Natural killer cell (primary cell): ENCODE measurements around the gene MTCH2. TPM values are rescaled to one million over a fixed set of nuclear protein-coding genes. Genes with fewer than 3 reads are reported as not detected.
A peak's percentile ranks its signal among the peaks of the same experiment; 100 is the strongest.

Experiments used
- ATAC-seq, 3 donors: fragments of 150-1000 bp in 2 of 3; fragments of 200-7000 bp in 1 of 3; cut with Tn5 transposase; 1 replicate in 1 of 3; 2 replicates in 2 of 3; pipeline ENCODE4 v1.10.0; 2021; ENCODE audit warnings: mild to moderate bottlenecking in 2 of 3, moderate library complexity in 2 of 3
- DNase-seq, 2 donors: peaks; one replicate each; pipeline versions ENCODE4 v3.0.0 to v3.0.0-alpha.2; 2013 to 2021; ENCODE audit warnings: mixed read lengths in 1 of 2
- H3K27ac ChIP-seq: one replicate; pipeline ENCODE4 v1.5.1; 2013; ENCODE audit warnings: mild to moderate bottlenecking, low read length
- H3K27me3 ChIP-seq: one replicate; pipeline ENCODE4 v1.6.1; 2013; ENCODE audit warnings: low read length; ENCODE audit not compliant: control insufficient read depth, insufficient read depth
- H3K36me3 ChIP-seq: one replicate; pipeline ENCODE4 v1.6.1; 2013; ENCODE audit warnings: low read length; ENCODE audit not compliant: control insufficient read depth, insufficient read depth
- H3K4me1 ChIP-seq: one replicate; pipeline ENCODE4 v1.6.1; 2013; ENCODE audit warnings: low read length; ENCODE audit not compliant: control insufficient read depth, insufficient read depth
- H3K4me3 ChIP-seq: one replicate; pipeline ENCODE4 v1.5.1; 2013; ENCODE audit warnings: low read length
- H3K9me3 ChIP-seq: one replicate; pipeline ENCODE4 v1.6.1; 2013; ENCODE audit warnings: low read length; ENCODE audit not compliant: control insufficient read depth, insufficient read depth
- H3K27ac Mint-ChIP-seq, 2 donors: one replicate each; pipeline ENCODE4 v1.8.0; 2022; ENCODE audit warnings: mild to moderate bottlenecking in 2 of 2, mixed read lengths in 2 of 2, moderate library complexity in 1 of 2
- H3K27me3 Mint-ChIP-seq, 2 donors: one replicate each; pipeline ENCODE4 v1.8.0; 2022; ENCODE audit warnings: low read depth in 2 of 2, mixed read lengths in 2 of 2
- H3K36me3 Mint-ChIP-seq: one replicate; pipeline ENCODE4 v1.8.0; 2022; ENCODE audit warnings: mixed read lengths
- H3K4me1 Mint-ChIP-seq, 2 donors: one replicate each; pipeline ENCODE4 v1.8.0; 2022; ENCODE audit warnings: mixed read lengths in 2 of 2
- H3K4me3 Mint-ChIP-seq: one replicate; pipeline ENCODE4 v1.8.0; 2022; ENCODE audit warnings: mild to moderate bottlenecking, moderate library complexity, mixed read lengths
- H3K9me3 Mint-ChIP-seq, 2 donors: one replicate each; pipeline ENCODE4 v1.8.0; 2022; ENCODE audit warnings: mixed read lengths in 2 of 2
- WGBS: methylation state at CpG from one replicate; pipeline ENCODE4 v1.1.7; 2013; ENCODE audit warnings: missing lambda C conversion rate; ENCODE audit not compliant: insufficient coverage; 5-methylcytosine and 5-hydroxymethylcytosine counted together
- intact Hi-C: fragments of 100-400 bp; cut with micrococcal nuclease; formaldehyde crosslinking; loops from one replicate; pipeline ENCODE4 v1.14.2; 2022
- total RNA-seq, 4 donors: library from RNA; stranded (reverse); fragments of 120-200 nt in 1 of 4; gene quantifications; one replicate each; pipeline versions ENCODE4 v1.2.3 to v1.2.4, GENCODE V29; 2013 to 2022
- TF ChIP-seq, protein P1 (sequence below): fragments of 200-600 bp; IDR thresholded peaks from one replicate; pipeline ENCODE4 v1.8.0; 2022; ENCODE audit warnings: antibody characterized with exemption

The MTCH2 gene
- total RNA-seq, 3 donors from 2014 or later (not counting 1 experiment from before 2014, with no cell fraction given), result 25.0 to 32.4 (median 31.4) TPM

DNA sequence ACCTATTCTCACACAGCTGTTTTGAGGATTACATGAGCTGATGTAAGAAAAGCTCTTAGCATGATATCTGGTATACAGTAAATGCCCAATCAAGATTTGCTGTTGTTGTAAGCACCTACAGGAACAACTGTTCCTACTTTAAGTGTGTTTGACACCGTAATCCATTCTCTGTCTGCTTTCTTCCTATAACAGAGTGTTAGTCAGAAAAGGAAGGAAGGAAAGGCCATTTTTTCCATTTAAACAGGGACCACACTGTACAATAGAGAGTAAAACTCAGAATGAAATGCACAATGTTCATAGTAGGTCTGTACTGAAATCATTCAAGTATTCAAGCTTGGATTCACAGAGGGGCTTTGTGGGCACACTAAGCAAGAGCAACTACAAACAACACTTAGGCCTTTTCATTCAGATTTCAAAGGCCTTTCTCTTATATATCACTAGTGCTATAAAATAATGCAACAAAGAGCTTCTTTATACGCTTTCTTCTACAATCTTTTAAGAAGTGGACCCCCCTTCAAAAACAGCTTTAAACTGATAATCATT is 21.5 kb downstream of the MTCH2 start:
- intact Hi-C loops, result no loop called here
- DNase-seq (no peak), ATAC-seq (no peak)
- Mint-ChIP-seq H3K9me3 (no peaks in the 10 kb centered on the region), H3K36me3 (peaks cover 16% of the 10 kb centered on the region), H3K4me1 (peaks cover 11 to 14% of the 10 kb centered on the region in 2 donors), H3K27ac (no peak overlapping the region), H3K27me3 (peaks cover 0 to 3% of the 10 kb centered on the region in 2 donors), H3K4me3 (no peak overlapping the region)
- Histone ChIP-seq H3K9me3 (no peaks in the 10 kb centered on the region), H3K27ac (no peak overlapping the region), H3K4me1 (peaks cover 12% of the 10 kb centered on the region), H3K36me3 (peaks cover 44% of the 10 kb centered on the region), H3K27me3 (no peaks in the 10 kb centered on the region), H3K4me3 (no peak overlapping the region)
- 100% methylated on average over 1 of the region's 2 CpGs for WGBS
- TF ChIP-seq, protein P1, sequence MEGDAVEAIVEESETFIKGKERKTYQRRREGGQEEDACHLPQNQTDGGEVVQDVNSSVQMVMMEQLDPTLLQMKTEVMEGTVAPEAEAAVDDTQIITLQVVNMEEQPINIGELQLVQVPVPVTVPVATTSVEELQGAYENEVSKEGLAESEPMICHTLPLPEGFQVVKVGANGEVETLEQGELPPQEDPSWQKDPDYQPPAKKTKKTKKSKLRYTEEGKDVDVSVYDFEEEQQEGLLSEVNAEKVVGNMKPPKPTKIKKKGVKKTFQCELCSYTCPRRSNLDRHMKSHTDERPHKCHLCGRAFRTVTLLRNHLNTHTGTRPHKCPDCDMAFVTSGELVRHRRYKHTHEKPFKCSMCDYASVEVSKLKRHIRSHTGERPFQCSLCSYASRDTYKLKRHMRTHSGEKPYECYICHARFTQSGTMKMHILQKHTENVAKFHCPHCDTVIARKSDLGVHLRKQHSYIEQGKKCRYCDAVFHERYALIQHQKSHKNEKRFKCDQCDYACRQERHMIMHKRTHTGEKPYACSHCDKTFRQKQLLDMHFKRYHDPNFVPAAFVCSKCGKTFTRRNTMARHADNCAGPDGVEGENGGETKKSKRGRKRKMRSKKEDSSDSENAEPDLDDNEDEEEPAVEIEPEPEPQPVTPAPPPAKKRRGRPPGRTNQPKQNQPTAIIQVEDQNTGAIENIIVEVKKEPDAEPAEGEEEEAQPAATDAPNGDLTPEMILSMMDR, result no peak

DNA sequence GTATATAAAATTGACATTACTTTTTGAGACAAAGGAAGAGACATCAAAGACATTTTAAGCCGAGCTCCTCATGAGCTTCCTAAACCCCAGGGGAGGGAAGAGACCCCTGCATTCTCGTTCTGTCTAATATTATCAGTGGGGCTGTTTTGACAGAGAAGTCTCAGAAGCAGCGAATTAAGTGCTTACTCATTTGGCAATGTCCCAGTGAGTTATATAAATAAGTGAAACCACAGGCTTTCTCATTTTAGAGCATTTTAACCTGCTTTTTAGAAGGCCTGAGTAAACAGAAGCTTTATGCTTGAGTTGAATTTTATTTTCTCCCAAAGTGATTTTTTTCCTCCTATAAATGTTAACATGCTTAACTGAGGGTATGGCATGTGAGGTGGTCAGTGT is 24.9 kb downstream of the MTCH2 start:
- 61% methylated on average over 3 of the region's 3 CpGs for WGBS
- Histone ChIP-seq H3K4me3 (no peak overlapping the region), H3K27me3 (no peaks in the 10 kb centered on the region), H3K9me3 (no peaks in the 10 kb centered on the region), H3K27ac (no peak overlapping the region), H3K4me1 (peaks cover 17% of the 10 kb centered on the region), H3K36me3 (peaks cover 21% of the 10 kb centered on the region)
- TF ChIP-seq, protein P1, result no peak
- DNase-seq (no peak), ATAC-seq (no peak)
- no peak overlapping the region for H3K27ac Mint-ChIP-seq
- H3K36me3 Mint-ChIP-seq, result peaks cover 9% of the 10 kb centered on the region
- peaks cover 0 to 5% of the 10 kb centered on the region in 2 donors for H3K27me3 Mint-ChIP-seq
- intact Hi-C loops, result no loop called here
- H3K4me3 Mint-ChIP-seq, result no peak overlapping the region
- H3K4me1 Mint-ChIP-seq, result peaks cover 20 to 22% of the 10 kb centered on the region in 2 donors
- no peaks in the 10 kb centered on the region for H3K9me3 Mint-ChIP-seq

DNA sequence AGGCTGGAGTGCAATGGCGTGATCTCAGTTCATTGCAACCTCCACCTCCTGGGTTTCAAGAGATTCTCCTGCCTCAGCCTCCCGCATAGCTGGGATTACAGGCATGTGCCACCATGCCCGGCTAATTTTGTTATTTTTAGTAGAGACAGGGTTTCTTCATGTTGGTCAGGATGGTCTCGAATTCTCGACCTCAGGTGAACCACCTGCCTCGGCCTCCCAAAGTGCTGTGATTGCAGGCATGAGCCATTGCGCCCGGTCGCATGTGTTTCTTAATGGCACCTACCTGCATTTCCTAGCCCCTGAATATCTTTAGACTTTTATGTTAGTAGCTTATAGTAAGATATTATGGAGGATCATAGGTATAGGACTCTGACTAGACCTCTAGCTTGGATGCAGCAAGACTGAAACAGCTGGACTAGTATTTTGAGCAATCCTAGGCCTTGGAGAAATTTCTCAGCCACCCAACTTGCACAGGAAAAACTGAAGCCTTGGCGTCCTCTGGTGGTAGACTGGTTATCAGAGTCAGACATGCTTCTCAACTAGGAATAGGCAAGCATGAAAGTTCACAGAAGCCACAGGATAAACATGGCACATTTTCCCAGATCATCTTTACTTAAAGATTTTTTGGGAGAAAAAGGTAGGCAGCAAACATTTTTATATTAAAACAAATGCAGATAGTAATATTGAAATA is 25.5 kb downstream of the MTCH2 start:
- 91% methylated on average over 10 of the region's 10 CpGs for WGBS
- Histone ChIP-seq H3K36me3 (peaks cover 20% of the 10 kb centered on the region), H3K27me3 (no peaks in the 10 kb centered on the region), H3K4me1 (peaks cover 19% of the 10 kb centered on the region), H3K4me3 (no peak overlapping the region), H3K27ac (no peak overlapping the region), H3K9me3 (no peaks in the 10 kb centered on the region)
- peaks cover 20 to 22% of the 10 kb centered on the region in 2 donors for H3K4me1 Mint-ChIP-seq
- H3K36me3 Mint-ChIP-seq, result peaks cover 9% of the 10 kb centered on the region
- DNase-seq (peak in 1 of 2 donors; percentile 35), ATAC-seq (no peak)
- no peaks in the 10 kb centered on the region for H3K9me3 Mint-ChIP-seq
- H3K27ac Mint-ChIP-seq, result no peak overlapping the region
- peak overlapping the region; percentile 81 for H3K4me3 Mint-ChIP-seq
- H3K27me3 Mint-ChIP-seq, result peaks cover 0 to 5% of the 10 kb centered on the region in 2 donors
- TF ChIP-seq, protein P1, result no peak
- intact Hi-C loops, result no loop called here
